Kidney (tissue), 14 donors: ENCODE results near the gene HGFAC. TPM values are rescaled to one million over a fixed set of nuclear protein-coding genes. Genes with fewer than 3 reads are reported as not detected.
"Not testable (repeated sequence)": the region's sequence is repeated elsewhere in the genome, so short reads cannot be mapped to it uniquely, and the experiment has no call there.

ENCODE experiments used
- DNase-seq, 5 donors: peaks; one replicate each; pipeline ENCODE4 v3.0.0-alpha.2; 2013 to 2020
- FAIRE-seq: peaks from 2 replicates; lab custom pipeline; 2012; peaks lifted over from hg19 to GRCh38; lab: Jason Lieb, UNC
- H3K27ac ChIP-seq, 2 donors: one replicate each; pipeline ENCODE4 v1.7.0; 2013; ENCODE audit warnings: low read depth in 2 of 2, low read length in 2 of 2, inconsistent platforms in 1 of 2
- H3K27me3 ChIP-seq: one replicate; pipeline ENCODE4 v1.7.1; 2013; ENCODE audit warnings: low read length, inconsistent platforms; ENCODE audit not compliant: control insufficient read depth, insufficient read depth
- H3K36me3 ChIP-seq, 3 donors: one replicate each; pipeline versions ENCODE4 v1.7.0 to v1.7.1; 2013; ENCODE audit warnings: low read length in 3 of 3, control low read depth in 1 of 3, inconsistent platforms in 1 of 3; ENCODE audit not compliant: insufficient read depth in 3 of 3, control insufficient read depth in 2 of 3
- H3K4me1 ChIP-seq, 3 donors: one replicate each; pipeline versions ENCODE4 v1.7.0 to v1.7.1; 2013; ENCODE audit warnings: low read length in 3 of 3, inconsistent platforms in 1 of 3, low read depth in 1 of 3; ENCODE audit not compliant: control insufficient read depth in 2 of 3, insufficient read depth in 2 of 3
- H3K4me3 ChIP-seq, 3 donors: one replicate each; pipeline versions ENCODE4 v1.7.0 to v1.8.1; 2013; ENCODE audit warnings: low read length in 3 of 3, control low read depth in 1 of 3, inconsistent platforms in 1 of 3
- H3K9ac ChIP-seq, 3 donors: one replicate each; pipeline versions ENCODE4 v1.7.0 to v1.7.1; 2013; ENCODE audit warnings: low read length in 3 of 3, control low read depth in 1 of 3, inconsistent platforms in 1 of 3
- H3K9me3 ChIP-seq, 3 donors: one replicate each; pipeline versions ENCODE4 v1.7.0 to v1.7.1; 2013; ENCODE audit warnings: low read length in 3 of 3, control low read depth in 1 of 3, inconsistent platforms in 1 of 3; ENCODE audit not compliant: control insufficient read depth in 2 of 3, insufficient read depth in 1 of 3
- CTCF ChIP-seq: IDR thresholded peaks from 3 replicates; pipeline ENCODE4 v1.5.1; 2012; ENCODE audit warnings: mild to moderate bottlenecking, moderate library complexity, borderline replicate concordance; ENCODE audit not compliant: insufficient read depth; ENCODE audit errors: extremely low read depth
- intact Hi-C: fragments of 100-400 bp; cut with DNase I; formaldehyde crosslinking; loops from one replicate; pipeline ENCODE4 v1.11.1; 2022
- polyA plus RNA-seq: library from polyadenylated mRNA; stranded (reverse); fragments of 350-450 nt; fragmentation: Illumina TruSeq; extraction: RNeasy Lipid Tissue Mini Kit (QIAGEN cat#74804); gene quantifications from one replicate; pipeline ENCODE4 v1.2.3, GENCODE V29; 2014; ENCODE audit warnings: low read depth, low replicate concordance; ENCODE audit not compliant: insufficient read depth
- total RNA-seq: library from RNA; stranded (reverse); fragmentation: NEBNext Ultra II Directional; extraction: Animal tissue kit (Norgen Biotek cat#: 25700); gene quantifications from one replicate; pipeline ENCODE4 v1.2.1, GENCODE V29; 2021
- donor health status: control.
- donor health status: control.
- donor health status: control.
- donor health status: control.
- donor health status: control.
- donor health status: DM: yes; HTN: yes; CAD: no.
- donor health status: Normal renal cell carcinoma (clear cell type).

The HGFAC gene
- total and polyA plus RNA-seq, 2 donors from 2014 or later: 0.86 to 1.6 TPM

- DNase-seq (peak in 1 of 5 donors; percentile 6), FAIRE-seq (no peak)
- intact Hi-C loops: no loop called here
- Histone ChIP-seq H3K27ac (no peak overlapping the region), H3K4me3 (no peak overlapping the region), H3K4me1 (peaks cover 0 to 4% (median 0%) of the 10 kb centered on the region in 3 donors), H3K36me3 (no peaks in the 10 kb centered on the region), H3K9me3 (peaks cover 0 to 7% (median 0%) of the 10 kb centered on the region in 3 donors), H3K9ac (no peak overlapping the region), H3K27me3 (no peaks in the 10 kb centered on the region)
- no peak for TF ChIP-seq CTCF
Observed at GRCh38 chr4:3458371-3458770, 16.6 kb downstream of the HGFAC start.

GRCh38 chr4:3459156-3459555, 17.4 kb downstream of the HGFAC start:
- H3K9me3 ChIP-seq, H3K4me1 ChIP-seq, FAIRE-seq, H3K27me3 ChIP-seq, H3K9ac ChIP-seq, H3K27ac ChIP-seq, H3K4me3 ChIP-seq, intact Hi-C loops, H3K36me3 ChIP-seq: not testable (repeated sequence)
- peak in 1 of 5 donors; percentile 35 for DNase-seq

GRCh38 chr4:3460926-3461325, 19.2 kb downstream of the HGFAC start:
- FAIRE-seq (no peak), DNase-seq (peak in 1 of 5 donors; percentile 72)
- no peak for TF ChIP-seq CTCF
- H3K4me1 ChIP-seq: peaks cover 0 to 4% (median 0%) of the 10 kb centered on the region in 3 donors
- intact Hi-C loops: no loop called here
- no peak overlapping the region for H3K9ac ChIP-seq
- no peaks in the 10 kb centered on the region for H3K36me3 ChIP-seq
- no peaks in the 10 kb centered on the region for H3K9me3 ChIP-seq
- H3K27me3 ChIP-seq: no peaks in the 10 kb centered on the region
- H3K27ac ChIP-seq: no peak overlapping the region
- H3K4me3 ChIP-seq: no peak overlapping the region

- Histone ChIP-seq H3K9ac (no peak overlapping the region), H3K27ac (peak overlapping the region; percentile 22 to 37), H3K27me3 (no peaks in the 10 kb centered on the region), H3K36me3 (no peaks in the 10 kb centered on the region), H3K4me1 (peaks cover 0 to 4% (median 0%) of the 10 kb centered on the region in 3 donors), H3K4me3 (no peak overlapping the region), H3K9me3 (no peaks in the 10 kb centered on the region)
- intact Hi-C loops: no loop called here
- FAIRE-seq: no peak
- peak in 4 of 5 donors; percentile 78 to 95 (median 84) for DNase-seq
- no peak for TF ChIP-seq CTCF
Observed at GRCh38 chr4:3461515-3462291, 19.9 kb downstream of the HGFAC start.
